Measurements from ENCODE around the gene UCK2. TPM values are rescaled to one million over a fixed set of nuclear protein-coding genes. Genes with fewer than 3 reads are reported as not detected.

UCK2 gene
- total and polyA plus RNA-seq, 9 of the 15 experiments (the other 6 are each of a cell fraction or from before 2014, with no cell fraction given): 71.6 to 145 (median 95.8) TPM

DNA sequence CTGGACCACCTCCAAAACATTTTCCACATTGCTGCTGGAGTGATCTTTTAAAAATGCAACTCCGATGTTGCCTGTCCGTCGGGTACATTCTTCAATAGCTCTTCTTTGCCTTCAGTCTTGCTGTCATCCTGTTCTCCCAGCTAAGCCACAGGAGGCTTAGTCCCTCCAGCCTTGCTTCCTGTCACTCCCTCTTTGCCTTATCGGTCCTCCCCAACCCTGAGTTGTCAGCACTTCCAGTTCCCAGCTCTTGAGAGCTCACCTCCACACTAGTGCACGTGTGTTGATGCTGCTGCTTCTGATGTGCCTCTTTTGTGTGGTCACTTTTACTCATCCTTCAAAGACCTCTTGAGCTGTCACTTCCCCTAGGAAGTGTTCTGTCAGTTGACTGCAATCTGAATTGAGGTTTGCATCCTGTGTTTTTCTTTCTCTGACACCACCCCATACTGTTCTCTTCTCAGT, 15.3 kb downstream of the UCK2 start (continued):
- TF ChIP-seq SMAD2 (IDR thresholded peaks at IDR 0.05; ENCODE audit: low read depth, low read length) (no peak), NCOA1 (IDR thresholded peaks at IDR 0.05; ENCODE audit: low read depth) (no peak), ID3 (CRISPR knock-in tag; IDR thresholded peaks at IDR 0.05) (no peak), ID3 (tag; IDR thresholded peaks at IDR 0.05) (no peak), CBX3 (IDR thresholded peaks at IDR 0.05; ENCODE audit: borderline replicate concordance in 1 of 2, low read length in 2 of 2) (peak in 1 of 2 experiments; percentile 67; a peak in 1 of 3 replicates), KDM2B (CRISPR knock-in tag; IDR thresholded peaks at IDR 0.05) (no peak), CXXC5 (CRISPR knock-in tag; IDR thresholded peaks at IDR 0.05) (peak; percentile 44), POU5F1 (IDR thresholded peaks at IDR 0.05; ENCODE audit: borderline replicate concordance, low read depth, low read length, partially characterized antibody) (no peak), ZNF76 (CRISPR knock-in tag; IDR thresholded peaks at IDR 0.05; ENCODE audit: borderline replicate concordance) (no peak), TCFL5 (CRISPR knock-in tag; conservative IDR thresholded peaks at IDR 0.05) (no peak), CREB1 (IDR thresholded peaks at IDR 0.05) (no peak; the same call in 1 of the 2 replicates), CREB1 (CRISPR knock-in tag; IDR thresholded peaks at IDR 0.05) (no peak), BMI1 (IDR thresholded peaks at IDR 0.05; ENCODE audit: low read length) (no peak), SAFB (IDR thresholded peaks at IDR 0.05; ENCODE audit: borderline replicate concordance, low read depth, low read length) (no peak), CSDE1 (IDR thresholded peaks at IDR 0.05) (no peak), XRCC4 (IDR thresholded peaks at IDR 0.05; ENCODE audit: extremely low read depth, insufficient read depth, insufficient read length) (no peak), BRCA1 (IDR thresholded peaks at IDR 0.05) (no peak), BRCA1 (CRISPR knock-in tag; IDR thresholded peaks at IDR 0.05) (no peak)
- TF ChIP-seq, protein P1, sequence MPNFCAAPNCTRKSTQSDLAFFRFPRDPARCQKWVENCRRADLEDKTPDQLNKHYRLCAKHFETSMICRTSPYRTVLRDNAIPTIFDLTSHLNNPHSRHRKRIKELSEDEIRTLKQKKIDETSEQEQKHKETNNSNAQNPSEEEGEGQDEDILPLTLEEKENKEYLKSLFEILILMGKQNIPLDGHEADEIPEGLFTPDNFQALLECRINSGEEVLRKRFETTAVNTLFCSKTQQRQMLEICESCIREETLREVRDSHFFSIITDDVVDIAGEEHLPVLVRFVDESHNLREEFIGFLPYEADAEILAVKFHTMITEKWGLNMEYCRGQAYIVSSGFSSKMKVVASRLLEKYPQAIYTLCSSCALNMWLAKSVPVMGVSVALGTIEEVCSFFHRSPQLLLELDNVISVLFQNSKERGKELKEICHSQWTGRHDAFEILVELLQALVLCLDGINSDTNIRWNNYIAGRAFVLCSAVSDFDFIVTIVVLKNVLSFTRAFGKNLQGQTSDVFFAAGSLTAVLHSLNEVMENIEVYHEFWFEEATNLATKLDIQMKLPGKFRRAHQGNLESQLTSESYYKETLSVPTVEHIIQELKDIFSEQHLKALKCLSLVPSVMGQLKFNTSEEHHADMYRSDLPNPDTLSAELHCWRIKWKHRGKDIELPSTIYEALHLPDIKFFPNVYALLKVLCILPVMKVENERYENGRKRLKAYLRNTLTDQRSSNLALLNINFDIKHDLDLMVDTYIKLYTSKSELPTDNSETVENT (CRISPR knock-in tag; IDR thresholded peaks at IDR 0.05): no peak
- TF ChIP-seq, protein P2, sequence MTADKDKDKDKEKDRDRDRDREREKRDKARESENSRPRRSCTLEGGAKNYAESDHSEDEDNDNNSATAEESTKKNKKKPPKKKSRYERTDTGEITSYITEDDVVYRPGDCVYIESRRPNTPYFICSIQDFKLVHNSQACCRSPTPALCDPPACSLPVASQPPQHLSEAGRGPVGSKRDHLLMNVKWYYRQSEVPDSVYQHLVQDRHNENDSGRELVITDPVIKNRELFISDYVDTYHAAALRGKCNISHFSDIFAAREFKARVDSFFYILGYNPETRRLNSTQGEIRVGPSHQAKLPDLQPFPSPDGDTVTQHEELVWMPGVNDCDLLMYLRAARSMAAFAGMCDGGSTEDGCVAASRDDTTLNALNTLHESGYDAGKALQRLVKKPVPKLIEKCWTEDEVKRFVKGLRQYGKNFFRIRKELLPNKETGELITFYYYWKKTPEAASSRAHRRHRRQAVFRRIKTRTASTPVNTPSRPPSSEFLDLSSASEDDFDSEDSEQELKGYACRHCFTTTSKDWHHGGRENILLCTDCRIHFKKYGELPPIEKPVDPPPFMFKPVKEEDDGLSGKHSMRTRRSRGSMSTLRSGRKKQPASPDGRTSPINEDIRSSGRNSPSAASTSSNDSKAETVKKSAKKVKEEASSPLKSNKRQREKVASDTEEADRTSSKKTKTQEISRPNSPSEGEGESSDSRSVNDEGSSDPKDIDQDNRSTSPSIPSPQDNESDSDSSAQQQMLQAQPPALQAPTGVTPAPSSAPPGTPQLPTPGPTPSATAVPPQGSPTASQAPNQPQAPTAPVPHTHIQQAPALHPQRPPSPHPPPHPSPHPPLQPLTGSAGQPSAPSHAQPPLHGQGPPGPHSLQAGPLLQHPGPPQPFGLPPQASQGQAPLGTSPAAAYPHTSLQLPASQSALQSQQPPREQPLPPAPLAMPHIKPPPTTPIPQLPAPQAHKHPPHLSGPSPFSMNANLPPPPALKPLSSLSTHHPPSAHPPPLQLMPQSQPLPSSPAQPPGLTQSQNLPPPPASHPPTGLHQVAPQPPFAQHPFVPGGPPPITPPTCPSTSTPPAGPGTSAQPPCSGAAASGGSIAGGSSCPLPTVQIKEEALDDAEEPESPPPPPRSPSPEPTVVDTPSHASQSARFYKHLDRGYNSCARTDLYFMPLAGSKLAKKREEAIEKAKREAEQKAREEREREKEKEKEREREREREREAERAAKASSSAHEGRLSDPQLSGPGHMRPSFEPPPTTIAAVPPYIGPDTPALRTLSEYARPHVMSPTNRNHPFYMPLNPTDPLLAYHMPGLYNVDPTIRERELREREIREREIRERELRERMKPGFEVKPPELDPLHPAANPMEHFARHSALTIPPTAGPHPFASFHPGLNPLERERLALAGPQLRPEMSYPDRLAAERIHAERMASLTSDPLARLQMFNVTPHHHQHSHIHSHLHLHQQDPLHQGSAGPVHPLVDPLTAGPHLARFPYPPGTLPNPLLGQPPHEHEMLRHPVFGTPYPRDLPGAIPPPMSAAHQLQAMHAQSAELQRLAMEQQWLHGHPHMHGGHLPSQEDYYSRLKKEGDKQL (CRISPR knock-in tag; IDR thresholded peaks at IDR 0.05; ENCODE audit: borderline replicate concordance): no peak
- TF ChIP-seq, protein P3, sequence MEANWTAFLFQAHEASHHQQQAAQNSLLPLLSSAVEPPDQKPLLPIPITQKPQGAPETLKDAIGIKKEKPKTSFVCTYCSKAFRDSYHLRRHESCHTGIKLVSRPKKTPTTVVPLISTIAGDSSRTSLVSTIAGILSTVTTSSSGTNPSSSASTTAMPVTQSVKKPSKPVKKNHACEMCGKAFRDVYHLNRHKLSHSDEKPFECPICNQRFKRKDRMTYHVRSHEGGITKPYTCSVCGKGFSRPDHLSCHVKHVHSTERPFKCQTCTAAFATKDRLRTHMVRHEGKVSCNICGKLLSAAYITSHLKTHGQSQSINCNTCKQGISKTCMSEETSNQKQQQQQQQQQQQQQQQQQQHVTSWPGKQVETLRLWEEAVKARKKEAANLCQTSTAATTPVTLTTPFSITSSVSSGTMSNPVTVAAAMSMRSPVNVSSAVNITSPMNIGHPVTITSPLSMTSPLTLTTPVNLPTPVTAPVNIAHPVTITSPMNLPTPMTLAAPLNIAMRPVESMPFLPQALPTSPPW (CRISPR knock-in tag; IDR thresholded peaks at IDR 0.05): no peak; the same call in 1 of the 2 replicates

Data from K562 (cell line).